Endothelial cell of umbilical vein (primary cell): Measurements from ENCODE around the gene TAS2R13. TPM values are rescaled to one million over a fixed set of nuclear protein-coding genes. Genes with fewer than 3 reads are reported as not detected.

Experiments used
- BruUV-seq: library from RNA; stranded (reverse); fragments of 400-500 nt; replicated peaks from 2 replicates; lab custom pipeline; 2021; lab: Mats Ljungman, UMichigan
- CTCF ChIA-PET: fragments of 300-600, 350-600 bp; sonication (Branson Sonifier 250); formaldehyde crosslinking; loops from one replicate; lab custom pipeline; 2021; ENCODE audit warnings: antibody characterized with exemption, inconsistent platforms; lab: Charles Lee
- POLR2A ChIA-PET: fragments of 300-600, 350-600 bp; sonication (Branson Sonifier 250); formaldehyde crosslinking; loops from one replicate; lab custom pipeline; 2021; ENCODE audit warnings: antibody characterized with exemption, inconsistent platforms; lab: Charles Lee
- DNase-seq: peaks from one replicate; pipeline ENCODE4 v3.0.0-alpha.2; 2011; ENCODE audit warnings: low read depth, low spot score
- FAIRE-seq: peaks from 2 replicates; lab custom pipeline; 2011; peaks lifted over from hg19 to GRCh38; lab: Jason Lieb, UNC
- H2AFZ ChIP-seq: 2 replicates; pipeline ENCODE4 v1.6.0; 2012; ENCODE audit warnings: low read depth, low read length, control low read depth, inconsistent platforms
- H3K27ac ChIP-seq: 2 replicates; pipeline ENCODE4 v1.5.1; 2011; ENCODE audit warnings: low read depth, mild to moderate bottlenecking, control low read depth, low read length, moderate library complexity; ENCODE audit not compliant: insufficient read depth
- H3K27me3 ChIP-seq, 2 experiments: 2 replicates each; pipeline versions ENCODE4 v1.6.0 to v1.6.1; 2011; ENCODE audit warnings: low read length in 2 of 2, mixed read lengths in 1 of 2; ENCODE audit not compliant: control insufficient read depth in 2 of 2, insufficient read depth in 2 of 2
- H3K36me3 ChIP-seq, 2 experiments: 2 replicates in 1 of 2; 3 replicates in 1 of 2; pipeline ENCODE4 v1.5.1; 2011; ENCODE audit warnings: low read length in 2 of 2, mild to moderate bottlenecking in 1 of 2, moderate library complexity in 1 of 2; ENCODE audit not compliant: control insufficient read depth in 2 of 2, insufficient read depth in 2 of 2; ENCODE audit errors: extremely low read depth in 1 of 2
- H3K4me1 ChIP-seq: 3 replicates; pipeline ENCODE4 v1.5.1; 2011; ENCODE audit warnings: mild to moderate bottlenecking, low read length; ENCODE audit not compliant: control insufficient read depth, insufficient read depth; ENCODE audit errors: extremely low read depth
- H3K4me2 ChIP-seq: 2 replicates; pipeline ENCODE4 v1.6.1; 2011; ENCODE audit warnings: low read length, control low read depth, mixed read lengths; ENCODE audit not compliant: insufficient read depth
- H3K4me3 ChIP-seq, 3 experiments: fragments of 200-600 bp in 1 of 3; sonication (generic), shearing (Covaris generic) in 1 of 3; replicated peaks in 1 of 3; 2 replicates each; pipeline ENCODE4 v1.5.1; 2011 to 2016; ENCODE audit warnings: control low read depth in 3 of 3, low read length in 3 of 3, mild to moderate bottlenecking in 2 of 3, inconsistent platforms in 1 of 3, low read depth in 1 of 3, moderate library complexity in 1 of 3; ENCODE audit not compliant: insufficient read depth in 1 of 3
- H3K79me2 ChIP-seq: 2 replicates; pipeline ENCODE4 v1.6.0; 2012; ENCODE audit warnings: low read length, inconsistent platforms; ENCODE audit not compliant: control insufficient read depth, insufficient read depth
- H3K9ac ChIP-seq: replicated peaks from 2 replicates; pipeline ENCODE3; 2011; ENCODE audit warnings: low read length, control low read depth; ENCODE audit not compliant: insufficient read depth; ENCODE audit errors: extremely low read depth
- H3K9me1 ChIP-seq: replicated peaks from 3 replicates; pipeline ENCODE4 v1.6.0; 2011; ENCODE audit warnings: mild to moderate bottlenecking, low read length; ENCODE audit not compliant: control insufficient read depth, insufficient read depth; ENCODE audit errors: extremely low read depth
- H3K9me3 ChIP-seq: replicated peaks from 2 replicates; pipeline ENCODE4 v1.5.1; 2012; ENCODE audit warnings: low read length, inconsistent platforms; ENCODE audit not compliant: control insufficient read depth, insufficient read depth
- H4K20me1 ChIP-seq: replicated peaks from 2 replicates; pipeline ENCODE3; 2011; ENCODE audit warnings: mild to moderate bottlenecking, low read length; ENCODE audit not compliant: control insufficient read depth, insufficient read depth; ENCODE audit errors: extremely low read depth
- CTCF ChIP-seq, 2 donors: IDR thresholded peaks; 1 replicate in 1 of 2; 2 replicates in 1 of 2; pipeline ENCODE4 v1.5.1; 2011; ENCODE audit warnings: low read length in 2 of 2, mild to moderate bottlenecking in 2 of 2, moderate library complexity in 2 of 2, control low read depth in 1 of 2, inconsistent platforms in 1 of 2, low read depth in 1 of 2; ENCODE audit not compliant: insufficient read depth in 1 of 2; ENCODE audit errors: extremely low read depth in 1 of 2
- EZH2 ChIP-seq: IDR thresholded peaks from 2 replicates; pipeline ENCODE4 v1.6.1; 2012; ENCODE audit warnings: borderline replicate concordance, low read depth, mild to moderate bottlenecking, moderate library complexity, low read length, inconsistent platforms; ENCODE audit not compliant: severe bottlenecking
- FOS ChIP-seq: IDR thresholded peaks from 2 replicates; pipeline ENCODE4 v1.6.1; 2011; ENCODE audit warnings: mild to moderate bottlenecking, low read length, moderate library complexity, borderline replicate concordance; ENCODE audit not compliant: insufficient read depth
- GATA2 ChIP-seq: IDR thresholded peaks from 2 replicates; pipeline ENCODE4 v1.7.0; 2011; ENCODE audit warnings: low read depth, mild to moderate bottlenecking, moderate library complexity, mixed read lengths, low read length; ENCODE audit not compliant: insufficient read length, insufficient read depth
- JUN ChIP-seq: IDR thresholded peaks from 2 replicates; pipeline ENCODE4 v1.6.1; 2011; ENCODE audit warnings: borderline replicate concordance, low read depth; ENCODE audit not compliant: insufficient read length, insufficient read depth
- MAX ChIP-seq: IDR thresholded peaks from 2 replicates; pipeline ENCODE4 v1.6.1; 2011; ENCODE audit not compliant: insufficient read depth, insufficient read length
- MYC ChIP-seq: IDR thresholded peaks from one replicate; pipeline ENCODE4 v1.6.1; 2011; ENCODE audit warnings: mild to moderate bottlenecking, low read depth, low read length
- POLR2A ChIP-seq: IDR thresholded peaks from 2 replicates; pipeline ENCODE4 v1.6.1; 2012; ENCODE audit warnings: low read depth, mild to moderate bottlenecking, control low read depth, low read length
- POLR2AphosphoS5 ChIP-seq: IDR thresholded peaks from 2 replicates; pipeline ENCODE4 v1.6.1; 2012; ENCODE audit warnings: low read depth, mild to moderate bottlenecking, control low read depth, low read length, moderate library complexity; ENCODE audit not compliant: insufficient read depth
- dilution Hi-C: fragments of 300-500 bp; cut with MboI; formaldehyde crosslinking; loops from one replicate; pipeline ENCODE4 v1.15.0; 2019; ENCODE audit warnings: low sequenced_read_pairs; ENCODE audit not compliant: extremely low pct_ligation_motif_present
- intact Hi-C: fragments of 100-400 bp; cut with micrococcal nuclease; formaldehyde crosslinking; loops from one replicate; pipeline ENCODE4 v1.10.0; 2022
- polyA plus RNA-seq, 4 experiments: library from polyadenylated mRNA; depleted of rRNA in 3 of 4; stranded (reverse) in 3 of 4; unstranded in 1 of 4; fragments of >200 nt; gene quantifications; 2 replicates each; pipeline versions ENCODE4 v1.2.1 to v1.2.3, GENCODE V29; 2011 to 2012; ENCODE audit warnings: missing spikeins in 1 of 4
- total RNA-seq: library from RNA; stranded (reverse); gene quantifications from 2 replicates; pipeline ENCODE4 v1.2.3, GENCODE V29; 2021

TAS2R13 gene
- total and polyA plus RNA-seq, 2 donors (not counting 3 experiments of a cell fraction or from before 2014, with no cell fraction given) = 0.04 to 1.7 TPM

- Histone ChIP-seq H3K36me3 (no peaks in the 10 kb centered on the region), H3K9me3 (no peaks in the 10 kb centered on the region)
These were observed 42.0 kb downstream of the TAS2R13 start for GRCh38 chr12:10867381-10867780.

GRCh38 chr12:10863512-10864218 lies 45.7 kb downstream of the TAS2R13 start:
- Histone ChIP-seq H3K9ac (no peak overlapping the region), H3K9me1 (no peaks in the 10 kb centered on the region), H3K79me2 (no peaks in the 10 kb centered on the region), H3K4me2 (no peak overlapping the region), H2AFZ (no peak overlapping the region), H3K27me3 (no peaks in the 10 kb centered on the region), H3K4me1 (no peaks in the 10 kb centered on the region), H3K27ac (no peak overlapping the region), H3K9me3 (no peaks in the 10 kb centered on the region), H3K4me3 (no peak overlapping the region), H3K36me3 (no peaks in the 10 kb centered on the region), H4K20me1 (no peaks in the 10 kb centered on the region)
- dilution Hi-C loops = no loop called here
- TF ChIP-seq EZH2 (no peak), MYC (no peak), POLR2A (no peak), FOS (no peak), JUN (no peak), CTCF (IDR thresholded peaks at IDR 0.05; ENCODE audit: extremely low read depth in 1 of 2, insufficient read depth in 1 of 2, low read depth in 1 of 2, low read length in 2 of 2) (no peak), GATA2 (no peak), MAX (no peak), POLR2AphosphoS5 (no peak)
- FAIRE-seq = no peak
- ChIA-PET CTCF (no interaction called here), POLR2A (no interaction called here)
- no peak for DNase-seq
- intact Hi-C loops = no loop called here
- BruUV-seq = no TSS peak

More at GRCh38 chr12:10867381-10867780, 42.0 kb downstream of the TAS2R13 start:
- Histone ChIP-seq H3K9me1 (no peaks in the 10 kb centered on the region), H3K4me2 (no peak overlapping the region), H3K27ac (no peak overlapping the region), H3K27me3 (no peaks in the 10 kb centered on the region), H3K9ac (no peak overlapping the region), H2AFZ (no peak overlapping the region), H3K79me2 (no peaks in the 10 kb centered on the region), H4K20me1 (no peaks in the 10 kb centered on the region), H3K4me1 (no peaks in the 10 kb centered on the region), H3K4me3 (no peak overlapping the region)
- dilution Hi-C loops = no loop called here
- FAIRE-seq (no peak), DNase-seq (no peak)
- intact Hi-C loops = no loop called here
- TF ChIP-seq POLR2A (no peak), EZH2 (no peak)
- BruUV-seq = no TSS peak
- ChIA-PET POLR2A (no interaction called here), CTCF (interaction anchor here (1.3 to 1.6 kb wide), 2 partner anchors 10 to 332 kb away, joined by 3 to 5 read pairs; no protein-coding TSS in a partner anchor)
